Measurements from ENCODE around the gene CAPN2. TPM values are rescaled to one million over a fixed set of nuclear protein-coding genes. Genes with fewer than 3 reads are reported as not detected.

Gene CAPN2
- total RNA-seq, 1 donor from 2014 or later, result 258 TPM

DNA sequence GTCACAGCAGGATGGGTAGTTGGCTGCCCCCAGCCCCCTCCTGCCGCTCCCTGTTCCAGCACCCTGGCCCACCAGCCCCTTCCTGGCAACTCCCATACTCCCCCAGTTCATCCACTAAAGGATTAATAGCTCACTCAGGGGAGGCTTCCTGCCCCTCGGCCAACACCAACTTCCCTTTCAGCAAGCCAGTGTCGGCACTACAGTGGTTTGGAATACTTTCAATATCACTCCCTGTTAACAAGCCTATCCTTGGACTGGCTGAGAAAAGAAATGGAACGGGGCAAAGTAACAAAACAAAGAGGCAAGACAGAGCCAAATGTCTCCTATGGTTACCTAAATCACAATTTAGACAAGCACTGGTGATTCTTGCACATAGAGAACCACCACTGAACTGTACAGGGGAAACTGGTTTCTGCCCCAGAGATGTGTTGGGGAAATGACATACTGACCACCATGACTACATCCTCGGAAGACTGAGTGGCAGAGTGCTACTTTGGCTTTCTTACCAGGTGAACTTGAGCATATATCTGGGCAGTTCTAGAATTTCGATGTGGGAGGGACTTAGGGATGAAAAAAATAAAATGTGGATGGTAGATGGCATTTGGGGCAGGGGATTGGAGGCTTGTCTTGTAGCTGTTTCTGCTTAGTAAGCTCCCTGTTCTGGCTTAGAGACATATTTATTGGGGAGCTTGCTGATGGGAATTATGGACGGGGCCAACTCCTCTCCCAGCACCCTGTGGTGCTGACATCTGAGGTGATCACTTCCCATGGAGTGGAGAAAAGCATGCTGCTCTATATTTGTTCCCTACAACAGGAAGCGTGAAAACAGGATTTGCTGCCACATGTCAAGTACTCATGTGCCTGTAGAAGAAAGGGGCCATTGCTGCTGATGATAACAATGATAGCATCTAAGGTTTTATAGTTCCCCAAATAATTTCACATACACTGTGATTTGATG lies 7.1 kb upstream of the CAPN2 start:
- TF ChIP-seq, protein P1, sequence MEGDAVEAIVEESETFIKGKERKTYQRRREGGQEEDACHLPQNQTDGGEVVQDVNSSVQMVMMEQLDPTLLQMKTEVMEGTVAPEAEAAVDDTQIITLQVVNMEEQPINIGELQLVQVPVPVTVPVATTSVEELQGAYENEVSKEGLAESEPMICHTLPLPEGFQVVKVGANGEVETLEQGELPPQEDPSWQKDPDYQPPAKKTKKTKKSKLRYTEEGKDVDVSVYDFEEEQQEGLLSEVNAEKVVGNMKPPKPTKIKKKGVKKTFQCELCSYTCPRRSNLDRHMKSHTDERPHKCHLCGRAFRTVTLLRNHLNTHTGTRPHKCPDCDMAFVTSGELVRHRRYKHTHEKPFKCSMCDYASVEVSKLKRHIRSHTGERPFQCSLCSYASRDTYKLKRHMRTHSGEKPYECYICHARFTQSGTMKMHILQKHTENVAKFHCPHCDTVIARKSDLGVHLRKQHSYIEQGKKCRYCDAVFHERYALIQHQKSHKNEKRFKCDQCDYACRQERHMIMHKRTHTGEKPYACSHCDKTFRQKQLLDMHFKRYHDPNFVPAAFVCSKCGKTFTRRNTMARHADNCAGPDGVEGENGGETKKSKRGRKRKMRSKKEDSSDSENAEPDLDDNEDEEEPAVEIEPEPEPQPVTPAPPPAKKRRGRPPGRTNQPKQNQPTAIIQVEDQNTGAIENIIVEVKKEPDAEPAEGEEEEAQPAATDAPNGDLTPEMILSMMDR (IDR thresholded peaks at IDR 0.05; ENCODE audit: insufficient read depth, low read length, poor library complexity, severe bottlenecking), result no peak
- no peak for DNase-seq (ENCODE audit: low read depth)
- Histone ChIP-seq H3K27me3 (ENCODE audit: control insufficient read depth, insufficient read depth, low read length) (no peaks in the 10 kb centered on the region), H3K36me3 (ENCODE audit: control insufficient read depth, insufficient read depth, low read length) (no peaks in the 10 kb centered on the region), H3K4me3 (ENCODE audit: low read depth, low read length) (no peak overlapping the region)

DNA sequence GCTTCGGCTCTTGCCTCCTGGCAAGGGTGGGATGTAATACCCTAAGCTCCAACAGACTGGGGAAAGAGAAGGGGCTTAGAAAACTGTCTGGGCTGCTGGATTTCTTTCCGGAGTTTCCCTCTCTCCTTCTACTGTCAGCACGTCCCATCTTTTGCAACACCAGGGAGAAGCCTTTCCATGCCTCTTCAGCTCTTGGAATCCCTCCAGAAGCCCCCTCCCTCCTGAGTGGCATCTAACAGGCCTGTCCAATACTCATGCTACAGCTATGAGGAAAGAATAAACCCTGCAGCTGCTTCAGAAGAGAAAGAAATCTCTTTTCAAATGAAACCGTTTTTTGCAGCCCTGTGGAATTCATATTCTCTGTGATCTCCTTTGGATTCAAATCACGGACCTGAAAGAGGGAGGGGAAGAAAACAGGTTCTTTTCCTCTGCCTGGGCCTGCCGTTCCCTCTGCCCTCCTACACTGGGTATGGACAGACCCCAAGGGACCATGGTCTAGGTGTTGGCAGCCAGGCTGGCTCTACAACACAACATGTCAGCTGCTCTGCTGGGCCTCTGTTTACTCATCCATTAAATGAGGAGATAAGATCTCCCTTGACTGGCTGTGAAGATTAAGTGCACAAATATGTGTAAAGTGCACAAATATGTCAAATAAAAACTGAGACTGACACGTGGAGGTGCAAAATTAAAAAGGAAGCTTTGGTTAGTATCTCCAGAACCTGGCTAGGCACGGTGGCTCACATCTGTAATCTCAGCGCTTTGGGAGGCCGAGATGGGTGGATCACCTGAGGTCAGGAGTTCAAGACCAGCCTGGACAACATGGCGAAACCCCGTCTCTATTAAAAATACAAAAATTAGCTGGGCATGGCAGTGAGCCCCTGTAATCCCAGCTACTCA lies 6.0 kb upstream of the CAPN2 start:
- no peaks in the 10 kb centered on the region for H3K27me3 ChIP-seq (ENCODE audit: control insufficient read depth, insufficient read depth, low read length)
- no peak overlapping the region for H3K4me3 ChIP-seq (ENCODE audit: low read depth, low read length)
- H3K36me3 ChIP-seq (ENCODE audit: control insufficient read depth, insufficient read depth, low read length), result no peaks in the 10 kb centered on the region
- DNase-seq (ENCODE audit: low read depth), result no peak
- TF ChIP-seq, protein P1 (IDR thresholded peaks at IDR 0.05; ENCODE audit: insufficient read depth, low read length, poor library complexity, severe bottlenecking), result no peak

DNA sequence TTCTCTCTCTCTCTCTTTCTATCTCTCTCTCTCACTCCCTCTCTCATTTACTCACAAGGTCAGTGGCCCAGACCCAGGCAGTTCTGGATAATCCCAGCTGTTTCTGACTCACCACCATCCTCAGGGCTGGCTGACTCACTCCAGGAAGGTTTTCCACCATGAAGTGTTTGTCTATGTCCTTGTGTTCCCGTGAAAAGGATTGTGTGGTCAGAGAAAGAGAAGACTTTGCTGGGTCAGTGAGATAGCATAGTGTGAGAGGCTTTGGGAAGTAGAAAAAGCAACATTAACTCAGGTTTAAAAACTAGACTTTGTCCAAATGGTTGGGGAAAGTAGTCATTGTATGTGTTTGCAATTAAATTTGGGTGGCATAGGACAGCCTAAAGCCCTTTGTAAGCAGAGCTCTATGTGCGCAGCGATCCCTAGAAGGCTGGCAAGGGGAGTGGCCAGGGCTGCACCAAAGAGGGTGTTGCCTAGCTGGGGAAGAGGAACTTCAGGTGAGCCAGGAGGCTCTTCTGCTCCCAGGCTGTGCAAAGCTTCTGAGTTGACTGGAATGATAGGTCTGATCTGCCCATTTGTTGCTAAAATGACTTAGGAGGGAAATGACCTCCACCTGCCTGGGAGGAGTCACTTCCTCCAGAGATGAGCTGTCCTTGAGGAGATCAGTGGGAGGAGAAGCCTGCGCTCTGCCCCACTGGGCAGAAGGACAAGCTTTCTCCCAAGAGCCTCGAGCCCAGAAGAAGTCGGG lies 4.9 kb upstream of the CAPN2 start:
- TF ChIP-seq, protein P1 (IDR thresholded peaks at IDR 0.05; ENCODE audit: insufficient read depth, low read length, poor library complexity, severe bottlenecking), result no peak
- Histone ChIP-seq H3K27me3 (ENCODE audit: control insufficient read depth, insufficient read depth, low read length) (no peaks in the 10 kb centered on the region), H3K36me3 (ENCODE audit: control insufficient read depth, insufficient read depth, low read length) (no peaks in the 10 kb centered on the region), H3K4me3 (ENCODE audit: low read depth, low read length) (no peak overlapping the region)
- peak; percentile 98 for DNase-seq (ENCODE audit: low read depth)

DNA sequence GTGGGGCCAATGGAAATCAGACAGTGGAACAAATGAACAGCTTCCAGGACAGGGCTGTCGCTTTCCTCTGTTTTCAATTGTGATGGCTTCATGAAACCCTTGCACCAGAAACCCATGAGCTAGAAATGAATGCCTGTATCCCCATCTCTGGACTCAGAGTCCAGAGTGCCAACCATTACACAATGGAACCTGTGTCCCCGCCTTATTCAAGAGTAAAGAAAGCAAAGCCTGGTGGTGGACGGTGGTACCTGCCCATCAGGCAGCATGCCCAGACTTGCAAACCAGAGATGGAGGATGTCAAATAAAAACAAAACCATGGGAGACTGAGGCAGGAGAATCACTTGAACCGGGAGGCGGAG lies 4.4 kb upstream of the CAPN2 start:
- Histone ChIP-seq H3K36me3 (ENCODE audit: control insufficient read depth, insufficient read depth, low read length) (no peaks in the 10 kb centered on the region), H3K4me3 (ENCODE audit: low read depth, low read length) (no peak overlapping the region), H3K27me3 (ENCODE audit: control insufficient read depth, insufficient read depth, low read length) (no peaks in the 10 kb centered on the region)
- TF ChIP-seq, protein P1 (IDR thresholded peaks at IDR 0.05; ENCODE audit: insufficient read depth, low read length, poor library complexity, severe bottlenecking), result peak; percentile 32
- DNase-seq (ENCODE audit: low read depth), result no peak

DNA sequence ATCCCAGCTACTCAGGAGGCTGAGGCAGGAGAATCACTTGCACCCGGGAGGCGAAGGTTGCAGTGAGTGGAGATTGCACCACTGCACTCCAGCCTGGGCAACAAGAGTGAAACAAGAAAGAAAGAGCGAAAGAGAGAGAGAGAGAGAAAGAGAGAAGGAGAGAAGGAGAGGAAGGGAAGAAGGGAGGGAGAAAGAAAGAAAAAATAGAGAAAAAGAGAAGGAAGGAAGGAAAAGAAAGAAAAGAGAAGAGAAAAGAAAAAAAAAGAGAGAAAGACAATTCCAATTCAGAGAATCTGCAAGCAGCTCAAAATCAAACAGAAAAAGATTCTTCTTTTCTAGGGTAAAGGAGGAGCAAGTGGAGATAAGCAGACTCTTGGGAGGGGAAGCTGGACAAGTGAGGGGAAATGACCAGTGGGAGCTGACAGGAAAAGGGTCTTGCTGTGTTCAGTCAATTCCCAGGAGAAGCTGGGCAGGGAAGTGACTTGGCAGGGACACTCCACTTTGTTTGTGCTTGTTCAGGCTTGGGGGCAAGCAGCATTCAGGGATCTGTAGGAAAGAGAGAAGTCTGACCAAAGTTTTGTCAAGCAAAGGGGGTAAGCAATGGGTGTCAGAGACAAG lies 3.6 kb upstream of the CAPN2 start:
- Histone ChIP-seq H3K4me3 (ENCODE audit: low read depth, low read length) (no peak overlapping the region), H3K36me3 (ENCODE audit: control insufficient read depth, insufficient read depth, low read length) (no peaks in the 10 kb centered on the region), H3K27me3 (ENCODE audit: control insufficient read depth, insufficient read depth, low read length) (no peaks in the 10 kb centered on the region)
- DNase-seq (ENCODE audit: low read depth), result no peak
- TF ChIP-seq, protein P1 (IDR thresholded peaks at IDR 0.05; ENCODE audit: insufficient read depth, low read length, poor library complexity, severe bottlenecking), result no peak

All from kidney epithelial cell (primary cell).